ENCODE data around the gene ZAR1.
"Not testable (repeated sequence)": the region's sequence is repeated elsewhere in the genome, so short reads cannot be mapped to it uniquely, and the experiment has no call there.

ZAR1 gene

DNA sequence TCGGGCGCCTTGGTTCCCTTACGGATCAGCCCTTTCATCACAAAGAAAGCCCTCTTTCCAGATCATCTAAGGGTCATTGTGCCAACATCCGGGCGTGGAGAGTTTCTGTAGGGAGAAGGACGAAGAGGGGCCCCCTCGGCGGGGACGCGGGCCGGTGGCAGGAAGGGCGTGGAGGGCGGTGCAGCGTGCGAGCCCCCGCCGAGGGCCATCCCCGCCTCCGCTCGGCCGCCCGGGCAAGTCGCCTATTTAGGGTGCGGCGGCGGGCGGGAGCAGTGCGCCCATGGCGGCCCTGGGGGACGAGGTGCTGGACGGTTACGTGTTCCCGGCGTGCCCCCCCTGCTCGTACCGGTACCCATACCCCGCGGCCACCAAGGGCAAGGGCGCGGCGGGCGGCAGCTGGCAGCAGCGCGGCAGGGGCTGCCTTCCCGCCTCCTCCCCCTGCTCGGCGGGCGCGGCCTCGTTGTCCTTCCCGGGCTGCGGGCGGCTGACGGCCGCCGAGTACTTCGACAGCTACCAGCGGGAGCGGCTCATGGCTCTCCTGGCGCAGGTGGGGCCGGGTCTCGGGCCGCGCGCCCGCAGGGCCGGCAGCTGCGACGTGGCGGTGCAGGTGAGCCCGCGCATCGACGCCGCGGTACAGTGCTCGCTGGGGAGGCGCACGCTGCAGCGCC, at the start of gene ZAR1:
TSS of gene ZAR1 (plus strand) at position 241 of the 668 bp plus-strand sequence. CDS start at position 281, 40 bp downstream.
- DNase-seq (ENCODE audit: low spot score): peak; percentile 29

DNA sequence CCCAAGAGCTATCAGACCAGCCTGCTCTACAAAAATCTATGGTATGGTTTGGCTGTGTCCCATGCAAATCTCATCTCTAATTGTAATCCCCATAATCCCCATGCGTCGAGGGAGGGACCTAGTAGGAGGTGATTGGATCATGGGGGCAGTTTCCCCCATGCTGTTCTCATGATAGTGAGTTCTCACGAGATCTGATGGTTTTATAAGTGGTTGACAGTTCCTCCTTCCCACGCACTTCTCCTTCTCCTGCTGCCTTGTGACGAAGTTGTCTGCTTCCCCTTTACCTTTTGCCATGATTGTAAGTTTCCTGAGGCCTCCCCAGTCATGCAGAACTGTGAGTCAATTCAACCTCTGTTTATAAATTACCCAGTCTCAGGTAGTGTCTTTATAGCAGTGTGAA, 49.1 kb upstream of the ZAR1 start:
- DNase-seq (ENCODE audit: low spot score): not testable (repeated sequence)

DNA sequence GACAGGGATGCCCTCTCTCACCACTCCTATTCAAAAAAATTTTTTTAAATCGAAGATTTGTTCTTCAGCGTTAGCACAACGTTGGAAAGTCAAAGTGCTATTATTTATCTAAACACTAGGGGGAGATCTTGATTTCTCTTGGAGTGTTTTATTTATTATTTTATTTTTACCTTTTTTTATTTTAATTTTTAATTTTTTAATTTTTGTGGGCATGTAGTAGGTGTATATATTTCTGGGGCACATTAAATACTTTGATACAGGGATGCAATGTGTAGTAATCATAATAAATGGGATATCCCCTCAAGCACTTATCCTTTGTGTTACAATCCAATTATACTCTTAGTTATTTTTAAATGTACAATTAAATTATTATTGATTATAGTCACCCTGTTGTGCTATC, 44.3 kb upstream of the ZAR1 start:
- peak; percentile 15 for DNase-seq (ENCODE audit: low spot score)

DNA sequence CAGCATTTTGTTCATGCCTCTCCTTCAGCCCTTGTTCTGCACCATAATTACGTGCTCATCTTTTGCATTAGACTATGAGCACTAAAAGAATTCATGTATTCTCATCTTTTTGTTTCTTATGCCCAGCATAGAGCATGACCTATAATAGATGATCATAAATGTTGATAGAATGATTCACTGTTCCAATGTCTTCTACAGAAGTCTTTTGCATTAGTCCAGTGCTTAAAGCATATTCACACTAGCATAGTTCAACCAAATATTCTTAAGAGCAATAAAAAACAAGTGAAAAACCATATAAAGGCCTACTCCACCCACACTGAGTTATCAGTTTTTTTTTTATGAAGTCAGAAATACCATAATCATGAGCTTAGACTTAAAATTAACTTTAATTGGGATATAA, 43.4 kb upstream of the ZAR1 start:
- no peak for DNase-seq (ENCODE audit: low spot score)

DNA sequence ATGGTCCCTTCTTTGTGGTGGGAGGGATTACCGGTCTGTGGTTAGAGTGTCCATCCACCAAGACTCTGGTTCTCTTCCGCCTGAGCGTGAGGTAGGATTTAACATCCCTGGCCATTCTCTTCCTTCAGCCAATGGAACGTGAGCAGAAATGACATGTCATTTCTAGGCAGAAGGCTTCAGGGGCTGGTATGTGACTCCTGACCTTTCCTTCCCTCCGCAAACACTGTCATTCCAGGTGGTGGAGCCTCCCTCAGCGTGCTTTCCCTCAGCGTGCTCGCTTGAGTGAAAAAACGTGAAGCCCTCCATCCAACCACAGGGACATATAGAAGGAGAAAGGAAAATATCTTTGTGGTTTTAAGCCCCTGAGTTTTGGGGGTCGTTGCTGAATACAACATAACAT, 40.9 kb upstream of the ZAR1 start:
- no peak for DNase-seq (ENCODE audit: low spot score)

GRCh38 chr4:48450740-48451139, 39.3 kb upstream of the ZAR1 start:
- no peak for DNase-seq (ENCODE audit: low spot score)

DNA sequence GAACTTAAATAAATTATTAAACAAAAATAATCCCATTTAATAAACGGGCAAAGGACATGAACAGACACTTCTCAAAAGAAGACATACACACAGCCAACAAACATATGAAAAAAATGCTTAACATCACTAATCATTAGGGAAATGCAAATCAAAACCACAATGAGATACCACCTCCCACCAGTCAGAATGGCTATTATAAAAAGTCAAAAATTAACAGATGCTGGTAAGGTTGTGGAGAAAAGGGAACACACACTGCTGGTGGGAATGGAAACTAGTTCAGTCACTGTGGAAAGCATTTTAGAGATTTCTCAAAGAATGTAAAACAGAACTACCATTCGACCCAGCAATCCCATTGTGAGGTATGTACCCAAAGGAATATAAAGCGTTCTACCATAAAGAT, 38.4 kb upstream of the ZAR1 start:
- DNase-seq (ENCODE audit: low spot score): not testable (repeated sequence)

DNA sequence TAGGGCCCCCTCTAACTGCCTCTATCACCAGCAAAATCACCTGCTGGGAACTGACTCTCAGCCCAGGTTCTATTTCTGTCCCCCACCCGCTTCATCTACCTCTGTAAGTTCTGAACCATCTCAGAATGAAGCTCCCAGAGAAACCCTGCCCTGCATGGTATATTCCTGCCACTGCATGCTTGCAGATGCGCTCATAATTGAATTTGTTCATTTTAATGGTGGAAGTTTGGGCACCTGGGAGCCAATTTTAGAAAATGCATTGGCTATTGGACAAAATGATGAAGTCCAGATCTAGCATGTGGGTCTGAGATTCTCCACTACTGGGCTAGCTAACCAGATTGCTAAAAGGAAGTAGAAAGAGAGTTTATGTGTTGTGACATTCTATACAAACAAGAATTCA, 35.5 kb upstream of the ZAR1 start:
- DNase-seq (ENCODE audit: low spot score): no peak

DNA sequence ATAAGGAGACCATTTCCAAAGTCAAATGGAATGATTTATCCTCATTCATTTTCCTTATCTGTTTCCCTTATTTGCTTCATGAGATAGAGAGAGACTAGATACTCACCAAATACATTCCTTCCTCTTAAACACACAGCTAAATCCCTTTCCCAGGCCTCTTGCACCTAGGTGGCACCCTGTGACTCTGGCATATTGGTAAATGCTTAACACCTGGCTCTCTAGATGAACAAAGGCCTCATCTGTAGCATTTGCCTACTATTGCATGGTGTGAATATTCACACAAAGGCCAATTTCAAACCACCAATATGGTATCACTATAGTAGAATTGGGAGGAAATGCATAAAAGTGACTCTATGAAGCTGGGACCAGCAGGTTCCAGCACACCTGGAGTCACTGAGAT, 29.1 kb upstream of the ZAR1 start:
- no peak for DNase-seq (ENCODE audit: low spot score)

GRCh38 chr4:48462363-48462762, 27.7 kb upstream of the ZAR1 start:
- peak; percentile 0 for DNase-seq (ENCODE audit: low spot score)

DNA sequence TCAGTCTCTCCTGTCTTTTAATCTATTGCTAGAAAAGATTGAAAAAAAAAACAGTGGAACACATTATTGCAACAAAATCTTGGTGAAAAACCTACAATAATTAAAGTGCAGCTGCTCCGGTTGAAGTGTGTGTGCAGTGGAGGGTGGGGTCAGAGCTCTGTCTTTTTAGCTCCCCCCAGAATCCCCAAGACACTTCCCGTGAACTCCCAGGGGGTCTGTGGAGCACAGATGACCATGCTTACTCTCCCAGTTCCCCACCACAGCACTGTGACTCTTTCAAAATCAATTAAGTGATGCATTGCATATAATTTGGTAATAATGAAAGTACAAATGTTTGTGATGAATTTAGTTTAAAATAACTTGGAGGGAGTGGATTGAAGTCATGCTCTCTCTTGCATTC, 22.6 kb upstream of the ZAR1 start:
- DNase-seq (ENCODE audit: low spot score): no peak

- DNase-seq (ENCODE audit: low spot score): no peak
Measured at GRCh38 chr4:48467891-48468290, 22.2 kb upstream of the ZAR1 start.

- no peak for DNase-seq (ENCODE audit: low spot score)
Measured at GRCh38 chr4:48470137-48470536, 19.9 kb upstream of the ZAR1 start.

DNA sequence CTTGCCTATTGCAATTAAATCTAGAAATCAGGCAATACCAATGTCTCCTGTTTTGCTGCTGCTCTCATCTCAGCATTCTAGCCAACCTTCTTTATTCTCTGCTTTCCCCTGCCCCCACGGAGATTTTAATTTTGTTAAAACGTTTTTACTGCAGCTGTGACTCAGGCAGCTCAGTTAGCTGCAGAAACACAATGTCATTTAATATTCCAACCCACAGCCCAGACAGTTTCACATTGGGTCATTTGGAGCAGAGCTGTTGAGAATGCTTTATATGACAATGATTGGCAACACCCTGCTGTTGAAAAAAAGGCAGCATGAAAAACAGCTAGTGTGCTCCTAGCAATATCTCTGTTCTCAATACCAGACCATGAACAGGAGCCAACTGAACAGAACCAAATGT, 19.5 kb upstream of the ZAR1 start:
- DNase-seq (ENCODE audit: low spot score): no peak

DNA sequence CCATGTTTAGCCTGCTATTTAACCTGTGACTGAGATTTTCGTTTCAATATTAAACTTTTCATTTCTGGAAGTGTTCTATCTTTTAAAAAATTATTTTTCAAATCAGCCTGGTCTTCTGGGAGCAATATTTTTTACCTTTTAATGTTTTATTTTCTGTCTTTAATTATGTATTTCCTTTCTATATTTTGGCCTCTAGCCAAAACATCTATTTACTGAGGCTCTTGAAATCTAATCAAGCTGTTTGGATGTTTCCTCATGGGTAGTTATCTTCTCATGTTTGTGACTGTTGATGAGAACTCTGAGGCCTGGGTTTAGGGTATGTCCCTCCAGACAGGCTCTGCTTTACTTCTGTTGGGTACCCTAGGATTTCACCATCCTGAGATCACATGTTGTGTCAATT, 17.3 kb upstream of the ZAR1 start:
- DNase-seq (ENCODE audit: low spot score): no peak

DNA sequence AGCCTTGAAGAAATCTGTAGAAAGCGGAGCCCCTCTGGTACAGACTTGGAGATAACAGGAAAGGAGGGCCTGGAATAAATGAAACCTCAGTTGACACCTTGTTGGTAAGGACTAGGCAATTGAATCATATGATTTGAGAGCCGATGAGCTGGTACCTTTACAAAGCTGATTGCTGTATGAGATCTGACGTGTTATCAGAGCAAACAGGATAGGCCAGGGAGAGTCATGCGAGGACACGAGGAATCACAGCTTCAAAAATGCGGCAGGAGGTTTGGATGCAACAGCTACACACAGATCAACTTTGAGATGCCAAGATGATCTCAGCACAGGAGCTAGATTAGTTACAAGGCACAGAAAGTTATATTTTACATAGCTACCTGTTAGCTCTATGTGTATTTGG, 14.3 kb upstream of the ZAR1 start:
- no peak for DNase-seq (ENCODE audit: low spot score)

DNA sequence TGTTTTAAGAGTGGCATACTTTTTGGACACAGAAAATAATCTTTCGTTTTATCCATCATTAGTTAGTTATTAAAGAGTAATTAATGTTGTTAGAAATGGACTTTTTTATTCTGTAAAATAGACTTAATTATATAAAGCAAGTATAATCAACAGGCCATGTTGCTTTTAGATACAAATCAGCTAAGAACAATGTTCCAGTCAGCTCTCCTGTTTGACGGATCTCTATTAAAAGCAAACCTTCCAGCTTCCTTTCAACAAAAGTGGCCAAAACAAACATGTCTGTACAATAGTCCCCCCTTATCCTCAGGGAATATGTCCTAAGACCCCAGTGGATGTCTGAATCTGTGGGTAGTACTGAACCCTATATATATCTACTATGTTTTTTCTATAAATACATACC, 11.8 kb upstream of the ZAR1 start:
- DNase-seq (ENCODE audit: low spot score): no peak

GRCh38 chr4:48481581-48481980, 8.5 kb upstream of the ZAR1 start:
- DNase-seq (ENCODE audit: low spot score): no peak

DNA sequence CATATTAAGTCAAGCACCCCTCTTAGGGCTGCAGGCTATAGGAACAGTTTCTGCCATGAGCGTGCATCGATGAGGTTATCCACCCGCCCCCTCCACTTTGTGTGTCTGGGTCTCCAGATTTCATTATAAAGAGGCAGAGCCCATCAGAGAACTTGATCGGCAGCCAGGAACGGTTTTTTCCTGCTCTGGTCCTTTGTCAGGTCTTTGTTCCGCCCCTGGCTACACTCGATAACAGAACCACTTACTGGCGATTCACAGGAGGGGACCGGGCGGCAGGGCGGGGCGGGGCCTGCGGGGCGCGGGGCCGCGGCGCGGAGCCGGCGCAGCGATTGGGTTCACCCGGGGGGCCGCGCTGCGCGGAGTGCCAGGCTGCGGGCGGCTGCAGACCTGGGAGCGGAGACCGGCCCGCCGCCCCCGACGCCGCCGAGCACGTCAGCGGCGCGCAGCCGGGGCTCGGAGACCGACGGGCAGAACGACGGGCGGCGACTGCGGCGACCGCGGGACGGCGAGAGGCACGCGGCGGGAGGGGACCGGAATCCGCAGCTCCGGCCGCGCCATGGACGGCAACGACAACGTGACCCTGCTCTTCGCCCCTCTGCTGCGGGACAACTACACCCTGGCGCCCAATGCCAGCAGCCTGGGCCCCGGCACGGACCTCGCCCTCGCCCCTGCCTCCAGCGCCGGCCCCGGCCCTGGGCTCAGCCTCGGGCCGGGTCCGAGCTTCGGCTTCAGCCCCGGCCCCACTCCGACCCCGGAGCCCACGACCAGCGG, 6.9 kb upstream of the ZAR1 start, which contains the start of gene SLC10A4:
TSS of gene SLC10A4 (plus strand) at position 338 of the 771 bp plus-strand sequence. CDS start at position 557, 219 bp downstream.
- DNase-seq (ENCODE audit: low spot score): peak; percentile 57

- peak; percentile 14 for DNase-seq (ENCODE audit: low spot score)
Measured at GRCh38 chr4:48483777-48484493, 6.1 kb upstream of the ZAR1 start.

DNA sequence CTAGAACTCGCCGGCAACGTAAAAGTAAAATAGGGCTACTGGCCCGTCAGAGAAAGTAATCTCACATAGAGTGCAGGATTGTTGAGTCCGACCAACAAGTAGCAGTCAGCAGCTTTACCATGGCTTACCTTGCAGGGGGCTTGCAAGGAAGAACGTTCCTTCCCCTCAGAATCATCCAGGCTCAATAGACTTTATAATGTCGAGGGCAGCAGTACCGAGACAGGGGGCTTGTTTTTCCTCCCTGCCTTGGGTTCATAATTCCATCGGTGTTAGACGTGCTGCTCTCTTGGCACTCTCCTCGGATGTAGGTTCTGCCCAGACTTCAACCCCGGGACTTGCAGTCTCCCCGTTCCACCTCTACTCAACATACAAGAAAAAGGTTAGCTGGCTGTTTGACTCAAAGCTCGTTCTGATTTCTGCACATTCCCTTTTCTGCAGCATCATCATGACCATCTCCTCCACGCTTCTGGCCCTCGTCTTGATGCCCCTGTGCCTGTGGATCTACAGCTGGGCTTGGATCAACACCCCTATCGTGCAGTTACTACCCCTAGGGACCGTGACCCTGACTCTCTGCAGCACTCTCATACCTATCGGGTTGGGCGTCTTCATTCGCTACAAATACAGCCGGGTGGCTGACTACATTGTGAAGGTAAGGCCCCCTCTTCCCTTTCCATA, 5.4 kb upstream of the ZAR1 start:
- DNase-seq (ENCODE audit: low spot score): no peak

GRCh38 chr4:48489683-48490011, 405 bp upstream of the ZAR1 start:
- no peak for DNase-seq (ENCODE audit: low spot score)

Measured in germinal center (tissue), 1 donor.